NCI-H2227 (cell line): ENCODE measurements around the gene SDK1.
A peak's percentile ranks its signal among the peaks of the same experiment; 100 is the strongest.

ENCODE experiments used
- DNase-seq: peaks from one replicate; lab custom pipeline; 2025; ENCODE audit not compliant: unreplicated experiment; lab: John Stamatoyannopoulos, UW

The SDK1 gene

DNA sequence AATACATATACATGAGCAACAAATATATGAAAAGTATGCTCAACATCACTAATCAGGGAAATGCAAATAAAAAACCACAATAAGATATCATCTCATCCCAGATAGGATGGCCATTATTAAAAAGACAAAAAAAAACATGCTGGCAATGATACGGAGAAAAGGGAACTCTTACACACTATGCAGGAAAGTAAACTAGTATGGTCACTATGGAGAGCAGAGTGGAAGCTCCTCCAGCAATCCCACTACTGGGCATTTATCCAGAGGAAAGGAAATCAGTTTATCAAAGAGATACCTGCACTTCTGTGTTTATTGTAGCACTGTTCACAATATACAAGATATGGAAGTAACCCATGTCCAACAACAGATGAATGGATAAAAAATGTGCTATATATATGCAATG is 217.5 kb downstream of the SDK1 start:
- no peak for DNase-seq

GRCh38 chr7:3520206-3520605 is 219.2 kb downstream of the SDK1 start:
- DNase-seq, result no peak

DNA sequence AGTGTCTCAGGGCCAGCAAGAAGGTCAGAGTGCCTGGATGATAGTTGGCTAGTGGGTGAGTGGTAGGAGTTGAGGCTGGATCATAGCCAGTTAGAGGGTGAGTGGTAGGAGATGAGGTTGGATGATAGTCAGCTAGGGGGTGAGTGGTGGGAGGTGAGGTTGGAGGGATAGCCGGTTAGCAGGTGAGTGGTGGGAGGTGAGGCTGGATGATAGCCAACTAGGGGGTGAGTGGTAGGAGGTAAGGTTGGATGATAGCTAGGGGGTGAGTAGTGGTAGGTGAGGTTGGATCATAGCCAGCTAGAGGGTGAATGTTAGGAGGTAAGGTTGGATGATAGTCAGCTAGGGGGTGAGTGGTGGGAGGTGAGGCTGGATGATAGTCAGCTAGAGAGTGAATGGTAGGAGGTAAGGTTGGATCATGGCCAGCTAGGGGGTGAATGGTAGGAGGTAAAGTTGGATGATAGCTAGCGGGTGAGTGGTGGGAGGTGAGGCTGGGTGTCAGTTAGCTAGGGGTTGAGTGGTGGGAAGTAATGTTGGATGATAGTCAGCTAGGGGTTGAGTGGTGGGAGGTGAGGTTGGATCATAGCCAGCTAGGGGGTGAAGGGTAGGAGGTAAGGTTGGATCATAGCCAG is 226.6 kb downstream of the SDK1 start:
- DNase-seq, result no peak

DNA sequence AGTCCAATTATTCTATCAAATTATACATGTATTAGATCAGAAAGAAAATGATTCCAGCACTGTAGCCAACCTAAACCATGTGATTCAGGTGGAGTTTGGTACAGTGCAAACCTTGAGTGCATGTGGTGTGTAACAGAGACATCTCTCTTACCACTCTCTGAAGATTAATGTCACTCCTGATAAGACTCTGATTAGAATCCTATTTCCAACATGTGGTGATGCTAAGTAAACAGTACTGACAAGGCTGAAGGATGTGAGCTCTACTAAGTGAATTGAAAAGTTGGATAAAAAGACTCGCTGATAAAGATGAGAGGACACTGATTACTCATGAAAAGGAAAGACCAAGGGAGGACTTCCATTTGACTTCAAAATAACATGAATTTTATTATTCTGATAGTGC is 232.0 kb downstream of the SDK1 start:
- DNase-seq, result no peak

GRCh38 chr7:3537210-3537875 is 236.3 kb downstream of the SDK1 start:
- DNase-seq, result no peak

GRCh38 chr7:3538041-3538440 is 237.0 kb downstream of the SDK1 start:
- DNase-seq, result no peak

DNA sequence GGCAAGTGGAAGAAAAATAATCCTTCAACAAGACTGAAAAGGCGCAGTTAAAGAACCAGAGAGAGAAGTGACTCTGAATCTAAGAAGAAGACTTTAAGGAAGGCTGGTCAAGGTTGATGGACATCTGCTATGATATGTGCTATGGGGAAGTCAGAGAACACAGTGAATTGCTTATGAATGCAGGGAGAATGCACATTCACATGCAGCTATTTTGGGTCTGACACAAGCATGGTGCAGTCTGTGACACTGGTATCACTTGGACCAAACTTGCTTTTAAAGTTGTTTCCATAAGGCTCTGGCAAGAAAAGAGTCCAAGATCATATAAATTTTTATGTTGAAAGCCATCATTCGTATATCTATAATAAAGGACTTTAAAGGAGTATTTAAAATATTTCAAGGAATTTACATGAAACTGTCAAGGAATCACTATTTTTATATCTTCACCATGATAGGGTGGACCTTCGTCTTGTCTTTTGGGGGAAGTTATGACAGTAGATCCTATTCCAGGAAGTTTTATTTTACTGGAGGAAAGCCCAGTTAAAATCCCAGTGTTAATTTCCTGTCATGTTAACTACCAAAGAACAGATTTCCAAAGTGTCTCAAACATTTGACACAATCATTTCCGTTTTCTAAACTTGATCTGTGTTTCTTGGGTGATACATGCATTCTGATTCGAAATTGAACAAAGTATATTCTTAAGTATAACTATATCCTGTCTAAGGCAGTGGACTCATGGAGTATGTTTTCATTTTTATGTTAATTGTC is 239.6 kb downstream of the SDK1 start:
- DNase-seq, result no peak

DNA sequence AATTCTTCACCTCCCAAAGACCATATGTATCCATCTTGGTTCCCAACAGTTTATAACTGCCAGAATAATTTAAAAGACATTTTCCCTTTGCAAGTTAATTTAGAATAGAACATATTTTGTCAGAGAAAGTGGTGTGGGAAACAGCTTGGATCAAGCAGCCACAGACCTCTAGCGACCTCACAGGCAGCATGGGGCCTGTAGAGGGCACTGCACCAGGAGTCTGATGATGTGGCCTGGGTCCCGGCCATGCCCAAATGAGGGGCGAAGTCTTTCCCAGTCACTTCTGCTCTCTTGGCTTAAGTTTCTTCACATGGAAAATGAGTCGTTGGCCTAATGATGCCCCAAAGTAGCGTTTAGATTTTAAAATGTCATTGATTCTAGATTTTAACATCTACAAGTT is 243.2 kb downstream of the SDK1 start:
- no peak for DNase-seq

GRCh38 chr7:3548815-3549214 is 247.8 kb downstream of the SDK1 start:
- no peak for DNase-seq

DNA sequence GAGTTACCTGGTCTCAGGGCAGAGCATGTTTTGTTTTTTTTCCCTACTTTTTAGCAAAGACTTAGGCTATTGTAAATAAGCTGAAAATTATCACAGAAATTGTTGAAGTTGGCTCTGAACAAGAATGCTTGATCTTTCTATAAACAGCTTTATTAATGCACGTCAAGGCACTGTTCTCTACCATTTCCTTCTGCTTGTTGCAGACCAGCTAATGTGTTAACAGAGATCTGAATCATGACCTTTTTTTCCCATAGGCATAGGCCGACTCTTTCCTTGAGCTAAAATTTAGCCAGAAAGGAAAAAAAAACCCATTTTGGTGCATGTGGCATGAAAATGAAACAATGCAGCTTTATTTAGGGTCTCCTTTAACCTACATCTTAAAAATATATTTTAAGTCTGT is 248.5 kb downstream of the SDK1 start:
- no peak for DNase-seq

- no peak for DNase-seq
Observed at GRCh38 chr7:3551536-3551935, 250.5 kb downstream of the SDK1 start.

- DNase-seq, result no peak
Observed at GRCh38 chr7:3552499-3552898, 251.4 kb downstream of the SDK1 start.

GRCh38 chr7:3558400-3558799 is 257.3 kb downstream of the SDK1 start:
- DNase-seq, result peak; percentile 22

GRCh38 chr7:3559278-3559677 is 258.2 kb downstream of the SDK1 start:
- DNase-seq, result peak; percentile 12

GRCh38 chr7:3560495-3560894 is 259.4 kb downstream of the SDK1 start:
- no peak for DNase-seq

DNA sequence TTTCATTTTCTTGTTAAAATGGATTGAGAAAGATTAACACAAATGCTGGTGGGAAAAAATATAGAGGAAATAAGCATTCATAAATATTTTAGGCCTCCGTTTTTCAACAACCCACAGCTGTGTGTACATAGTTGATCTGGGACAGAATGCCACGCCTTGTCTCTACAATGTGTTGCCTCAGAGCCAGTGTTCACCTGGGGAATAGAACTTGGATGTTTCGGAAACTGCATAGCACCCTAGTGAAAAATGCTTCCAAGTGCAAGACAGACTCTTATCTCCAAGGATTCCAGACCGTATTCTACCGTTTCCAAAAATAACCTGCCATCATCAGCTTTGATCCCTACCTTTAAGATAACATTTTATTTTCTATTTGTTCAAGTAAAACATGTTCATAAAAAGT is 260.9 kb downstream of the SDK1 start:
- DNase-seq, result no peak

DNA sequence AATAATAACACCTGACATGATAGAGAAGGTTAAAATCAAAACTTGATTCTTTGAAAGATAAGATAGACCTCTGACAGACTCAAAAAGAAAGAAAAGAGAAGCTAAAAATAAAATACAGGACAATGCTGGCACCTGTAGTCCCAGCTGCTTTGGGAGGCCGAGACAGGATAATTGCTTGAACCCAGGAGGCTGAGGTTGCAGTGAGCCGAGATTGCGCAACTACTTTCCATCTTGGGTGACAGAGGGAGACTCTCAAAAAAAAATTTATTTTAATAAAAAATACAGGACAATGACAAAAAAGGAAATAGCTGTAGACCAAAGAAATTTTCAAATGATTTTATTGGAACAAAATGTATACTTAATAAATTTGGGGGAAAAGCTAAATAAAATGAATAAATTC is 263.2 kb downstream of the SDK1 start:
- DNase-seq, result no peak

DNA sequence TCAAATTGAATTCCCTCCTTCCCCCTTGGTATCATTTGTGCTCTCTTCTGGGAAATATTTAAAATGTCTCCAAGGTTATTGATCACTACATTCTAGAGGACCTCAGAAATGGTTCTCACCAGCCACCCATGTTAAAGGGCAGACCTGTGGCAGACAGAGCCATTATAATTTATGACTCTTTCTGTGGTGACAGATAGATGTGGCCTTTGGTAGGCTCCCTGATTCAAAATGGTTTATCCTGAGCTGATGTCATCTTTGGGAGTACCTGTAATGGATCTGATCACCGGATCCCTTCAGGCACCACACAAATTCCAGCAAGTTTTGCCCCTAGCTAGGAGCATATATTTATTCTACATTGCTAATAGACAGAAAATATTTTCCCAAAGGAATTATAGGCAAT is 267.5 kb downstream of the SDK1 start:
- DNase-seq, result no peak

- no peak for DNase-seq
Observed at GRCh38 chr7:3569643-3570042, 268.6 kb downstream of the SDK1 start.

DNA sequence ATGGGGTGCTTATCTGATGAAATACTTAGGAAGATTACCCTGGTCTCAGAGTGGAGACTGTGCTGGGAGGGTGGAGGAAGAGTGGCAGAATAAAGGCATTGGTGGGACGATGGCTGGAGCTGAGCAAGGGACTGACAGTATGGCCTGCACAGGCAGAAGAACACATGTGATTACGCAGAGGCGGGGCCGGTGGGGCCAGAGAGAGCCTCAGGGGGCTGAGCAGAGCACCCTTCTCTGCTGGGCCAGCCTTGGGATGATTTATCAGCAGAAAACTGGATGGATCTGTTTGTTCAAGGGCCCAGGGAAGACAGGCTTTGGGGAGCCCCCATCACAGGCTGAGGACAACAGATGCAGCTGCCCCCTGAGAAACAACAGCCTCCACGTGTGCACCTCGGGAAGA is 272.1 kb downstream of the SDK1 start:
- DNase-seq, result no peak

- DNase-seq, result no peak
Observed at GRCh38 chr7:3574386-3574785, 273.3 kb downstream of the SDK1 start.

GRCh38 chr7:3575753-3576531 is 274.9 kb downstream of the SDK1 start:
- DNase-seq, result no peak
